ENCODE data around the gene HMGN3. TPM values are rescaled to one million over a fixed set of nuclear protein-coding genes. Genes with fewer than 3 reads are reported as not detected.

The HMGN3 gene
- total RNA-seq, 4 donors from 2014 or later: 9.4 to 33.5 (median 21.6) TPM

DNA sequence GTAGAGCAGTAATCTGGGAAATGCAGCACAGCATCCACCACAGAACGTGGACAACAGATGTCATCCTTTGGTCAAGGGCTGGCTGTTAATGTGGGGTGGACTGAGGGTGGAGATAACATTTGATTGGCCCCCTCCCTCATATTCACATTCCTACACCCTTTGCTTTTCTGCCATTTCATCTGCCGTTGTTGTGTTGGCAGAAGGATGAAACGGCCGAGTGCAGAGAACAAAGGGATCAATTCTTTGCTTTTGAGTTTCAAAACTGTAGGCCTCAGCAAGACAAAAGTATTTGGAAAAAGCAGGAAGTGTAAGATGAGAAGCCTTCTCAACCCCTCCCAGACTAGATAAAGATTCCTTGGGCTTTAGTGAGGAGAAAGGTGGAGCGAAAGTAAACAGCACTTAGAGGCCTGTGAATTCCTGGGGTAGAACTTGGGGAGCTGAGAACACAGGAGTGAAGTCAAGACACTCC is 82.2 kb downstream of the HMGN3 start:
- H3K4me3 ChIP-seq: no peak overlapping the region
- no peaks in the 10 kb centered on the region for H3K27me3 ChIP-seq
- H3K4me1 ChIP-seq: no peaks in the 10 kb centered on the region
- no peak overlapping the region for H3K27ac ChIP-seq
- no peaks in the 10 kb centered on the region for H3K36me3 ChIP-seq
- intact Hi-C loops (cut with DNase I; ENCODE audit: low total_unique reads): no loop called here
- H3K9me3 ChIP-seq: no peaks in the 10 kb centered on the region
- in situ Hi-C loops (cut with MboI; ENCODE audit: low pct_ligation_motif_present in 1 of 4, low pct_unique_long_range_greater_than_20kb in 1 of 4, low sequenced_read_pairs in 3 of 4): no loop called here
- no peak for DNase-seq
- no peak for TF ChIP-seq POLR2A (IDR thresholded peaks at IDR 0.05)
- no peak for TF ChIP-seq POLR2AphosphoS5 (IDR thresholded peaks at IDR 0.05)
- no peak for TF ChIP-seq EP300 (IDR thresholded peaks at IDR 0.05; ENCODE audit: low read depth)
- TF ChIP-seq, protein P1, sequence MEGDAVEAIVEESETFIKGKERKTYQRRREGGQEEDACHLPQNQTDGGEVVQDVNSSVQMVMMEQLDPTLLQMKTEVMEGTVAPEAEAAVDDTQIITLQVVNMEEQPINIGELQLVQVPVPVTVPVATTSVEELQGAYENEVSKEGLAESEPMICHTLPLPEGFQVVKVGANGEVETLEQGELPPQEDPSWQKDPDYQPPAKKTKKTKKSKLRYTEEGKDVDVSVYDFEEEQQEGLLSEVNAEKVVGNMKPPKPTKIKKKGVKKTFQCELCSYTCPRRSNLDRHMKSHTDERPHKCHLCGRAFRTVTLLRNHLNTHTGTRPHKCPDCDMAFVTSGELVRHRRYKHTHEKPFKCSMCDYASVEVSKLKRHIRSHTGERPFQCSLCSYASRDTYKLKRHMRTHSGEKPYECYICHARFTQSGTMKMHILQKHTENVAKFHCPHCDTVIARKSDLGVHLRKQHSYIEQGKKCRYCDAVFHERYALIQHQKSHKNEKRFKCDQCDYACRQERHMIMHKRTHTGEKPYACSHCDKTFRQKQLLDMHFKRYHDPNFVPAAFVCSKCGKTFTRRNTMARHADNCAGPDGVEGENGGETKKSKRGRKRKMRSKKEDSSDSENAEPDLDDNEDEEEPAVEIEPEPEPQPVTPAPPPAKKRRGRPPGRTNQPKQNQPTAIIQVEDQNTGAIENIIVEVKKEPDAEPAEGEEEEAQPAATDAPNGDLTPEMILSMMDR (IDR thresholded peaks at IDR 0.05): no peak
- 49 to 75% methylated on average over 4 to 5 of the region's 5 CpGs for WGBS, 2 donors (ENCODE audit: low coverage in 1 of 2)

Other genes starting within 250 kb of the HMGN3 start
- gene PHIP, start 156.4 kb downstream of the HMGN3 start, total RNA-seq: 10 to 100 TPM; 12.1 to 34.5 (median 20.7) TPM